Measurements from ENCODE around the gene CCDC88B.
"Not testable (repeated sequence)": the region's sequence is repeated elsewhere in the genome, so short reads cannot be mapped to it uniquely, and the experiment has no call there.

The CCDC88B gene

GRCh38 chr11:64321026-64321425 is 19.0 kb upstream of the CCDC88B start:
- DNase-seq = no peak

GRCh38 chr11:64321533-64321932 is 18.5 kb upstream of the CCDC88B start:
- DNase-seq = no peak

GRCh38 chr11:64322925-64323260 is 17.1 kb upstream of the CCDC88B start:
- no peak for DNase-seq

- DNase-seq = no peak
These were observed 16.6 kb upstream of the CCDC88B start for GRCh38 chr11:64323373-64323772.

GRCh38 chr11:64323984-64324383 is 16.0 kb upstream of the CCDC88B start:
- DNase-seq = not testable (repeated sequence)

GRCh38 chr11:64324692-64325469 is 15.1 kb upstream of the CCDC88B start:
- DNase-seq = no peak

GRCh38 chr11:64327375-64327774 is 12.6 kb upstream of the CCDC88B start:
- no peak for DNase-seq

GRCh38 chr11:64327993-64328392 is 12.0 kb upstream of the CCDC88B start:
- no peak for DNase-seq

- DNase-seq = no peak
These were observed 9.1 kb upstream of the CCDC88B start for GRCh38 chr11:64330888-64331287.

- peak; percentile 85 for DNase-seq
These were observed 8.2 kb upstream of the CCDC88B start for GRCh38 chr11:64331569-64332371.

- no peak for DNase-seq
These were observed 6.4 kb upstream of the CCDC88B start for GRCh38 chr11:64333556-64333955.

- DNase-seq = peak; percentile 77
These were observed 5.0 kb upstream of the CCDC88B start for GRCh38 chr11:64334764-64335735.

GRCh38 chr11:64337538-64338249 is 2.3 kb upstream of the CCDC88B start:
- no peak for DNase-seq

- no peak for DNase-seq
These were observed 1.3 kb upstream of the CCDC88B start for GRCh38 chr11:64338716-64339115.

GRCh38 chr11:64339286-64339685 is 718 bp upstream of the CCDC88B start:
- no peak for DNase-seq

GRCh38 chr11:64340671-64341335 is 799 bp downstream of the CCDC88B start:
- peak; percentile 77 for DNase-seq

- DNase-seq = no peak
These were observed 1.4 kb downstream of the CCDC88B start for GRCh38 chr11:64341429-64341828.

- DNase-seq = peak; percentile 90
These were observed 2.1 kb downstream of the CCDC88B start for GRCh38 chr11:64341851-64342791.

GRCh38 chr11:64342869-64343745 is 3.1 kb downstream of the CCDC88B start:
- DNase-seq = no peak

Measured in CD4-positive, alpha-beta T cell treated with Interleukin-15 for 1 hour (primary cell).